Lower lobe of right lung (tissue), 2 donors: Measurements from ENCODE around the gene CHI3L2. TPM values are rescaled to one million over a fixed set of nuclear protein-coding genes. Genes with fewer than 3 reads are reported as not detected.

Source experiments
- ATAC-seq, 2 donors: fragments of 200-7000 bp; cut with Tn5 transposase; one replicate each; pipeline ENCODE4 v1.9.1; 2020 to 2022; ENCODE audit warnings: mild to moderate bottlenecking in 2 of 2, moderate library complexity in 2 of 2
- DNase-seq: peaks from one replicate; pipeline ENCODE4 v3.0.0-alpha.2; 2020
- H3K27ac ChIP-seq: fragments of 200-600 bp; one replicate; pipeline ENCODE4 v1.8.0; 2022
- H3K27me3 ChIP-seq: fragments of 200-600 bp; one replicate; pipeline ENCODE4 v1.8.0; 2022; ENCODE audit warnings: low read depth
- H3K36me3 ChIP-seq: fragments of 200-600 bp; one replicate; pipeline ENCODE4 v1.8.0; 2022; ENCODE audit warnings: mild to moderate bottlenecking
- H3K4me1 ChIP-seq: fragments of 200-600 bp; one replicate; pipeline ENCODE4 v1.8.0; 2022
- H3K4me3 ChIP-seq: fragments of 200-600 bp; one replicate; pipeline ENCODE4 v1.8.0; 2022; ENCODE audit warnings: mild to moderate bottlenecking
- H3K9me3 ChIP-seq: fragments of 200-600 bp; one replicate; pipeline ENCODE4 v1.8.0; 2022
- CTCF ChIP-seq: fragments of 200-600 bp; IDR thresholded peaks from one replicate; pipeline ENCODE4 v1.8.0; 2022; ENCODE audit warnings: antibody characterized with exemption, mild to moderate bottlenecking
- intact Hi-C: fragments of 100-400 bp; cut with DNase I; formaldehyde crosslinking; loops from one replicate; pipeline ENCODE4 v1.11.0; 2022
- total RNA-seq: library from RNA; stranded (reverse); fragmentation: NEBNext Ultra II Directional; extraction: Animal tissue kit (Norgen Biotek cat#: 25700); gene quantifications from one replicate; pipeline ENCODE4 v1.2.1, GENCODE V29; 2021
- donor health status: DM: no; HTN: yes; CAD: no; lungs with severe emphysema.

CHI3L2 gene
- total RNA-seq, 1 donor from 2014 or later, result 31.2 TPM

GRCh38 chr1:111219557-111220286 is 7.8 kb upstream of the CHI3L2 start:
- no peak for TF ChIP-seq CTCF
- ATAC-seq, result no peak
- Histone ChIP-seq H3K36me3 (no peaks in the 10 kb centered on the region), H3K27ac (no peak overlapping the region), H3K4me1 (peaks cover 69% of the 10 kb centered on the region), H3K4me3 (no peak overlapping the region), H3K27me3 (no peaks in the 10 kb centered on the region), H3K9me3 (no peaks in the 10 kb centered on the region)
- intact Hi-C loops, result loop anchor here (10.0 kb wide), 1 partner anchor 185 kb away; no protein-coding TSS in a partner anchor
- no peak for DNase-seq

GRCh38 chr1:111220302-111220890 is 7.1 kb upstream of the CHI3L2 start:
- no peak for DNase-seq
- no peak for TF ChIP-seq CTCF
- Histone ChIP-seq H3K9me3 (no peaks in the 10 kb centered on the region), H3K27ac (no peak overlapping the region), H3K4me1 (peaks cover 64% of the 10 kb centered on the region), H3K4me3 (no peak overlapping the region), H3K27me3 (no peaks in the 10 kb centered on the region), H3K36me3 (no peaks in the 10 kb centered on the region)
- intact Hi-C loops, result loop anchor here (10.0 kb wide), 1 partner anchor 184 kb away; no protein-coding TSS in a partner anchor
- ATAC-seq, result no peak

- Histone ChIP-seq H3K27me3 (no peaks in the 10 kb centered on the region), H3K9me3 (no peaks in the 10 kb centered on the region), H3K4me1 (peaks cover 63% of the 10 kb centered on the region), H3K4me3 (no peak overlapping the region), H3K36me3 (no peaks in the 10 kb centered on the region), H3K27ac (no peak overlapping the region)
- DNase-seq, result no peak
- ATAC-seq, result no peak
- no peak for TF ChIP-seq CTCF
- intact Hi-C loops, result loop anchor here (10.0 kb wide), 1 partner anchor 184 kb away; no protein-coding TSS in a partner anchor
Observed at GRCh38 chr1:111221276-111221632, 6.3 kb upstream of the CHI3L2 start.

GRCh38 chr1:111221633-111222291 is 5.8 kb upstream of the CHI3L2 start:
- Histone ChIP-seq H3K4me1 (peaks cover 63% of the 10 kb centered on the region), H3K27ac (peak overlapping the region; percentile 7)
- intact Hi-C loops, result loop anchor here (10.0 kb wide), 1 partner anchor 183 kb away; no protein-coding TSS in a partner anchor

More at GRCh38 chr1:111221633-111222291, 5.8 kb upstream of the CHI3L2 start:
- no peaks in the 10 kb centered on the region for H3K9me3 ChIP-seq
- H3K4me3 ChIP-seq, result no peak overlapping the region
- ATAC-seq, result peak; percentile 17 to 21
- no peak for DNase-seq
- no peaks in the 10 kb centered on the region for H3K27me3 ChIP-seq
- no peaks in the 10 kb centered on the region for H3K36me3 ChIP-seq
- TF ChIP-seq CTCF, result no peak
